ENCODE measurements around the gene YBEY.

DNA sequence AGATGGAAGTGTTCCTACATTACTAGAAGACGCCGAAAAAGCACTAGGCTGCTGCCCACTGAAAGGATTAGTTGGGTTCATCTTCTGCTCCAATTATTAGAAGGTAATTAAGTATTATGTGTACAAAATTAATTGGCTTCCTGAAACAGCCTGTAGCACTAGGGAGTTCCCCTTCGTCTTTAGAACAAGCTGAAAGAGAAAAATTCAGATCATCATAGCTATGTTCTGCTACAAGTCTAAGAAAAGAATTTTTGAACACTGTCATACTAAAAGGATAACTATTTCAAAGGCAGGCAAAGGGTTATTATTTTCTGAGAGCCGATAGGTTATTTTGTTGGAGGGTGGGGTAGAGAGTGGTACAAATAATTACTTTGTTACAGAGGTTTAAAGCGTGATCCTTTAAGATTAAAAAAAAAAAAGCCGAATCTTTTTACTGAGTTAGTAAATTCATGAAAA lies 908 bp upstream of the YBEY start, which contains the start of gene MCM3AP:
- TF ChIP-seq, protein P1, sequence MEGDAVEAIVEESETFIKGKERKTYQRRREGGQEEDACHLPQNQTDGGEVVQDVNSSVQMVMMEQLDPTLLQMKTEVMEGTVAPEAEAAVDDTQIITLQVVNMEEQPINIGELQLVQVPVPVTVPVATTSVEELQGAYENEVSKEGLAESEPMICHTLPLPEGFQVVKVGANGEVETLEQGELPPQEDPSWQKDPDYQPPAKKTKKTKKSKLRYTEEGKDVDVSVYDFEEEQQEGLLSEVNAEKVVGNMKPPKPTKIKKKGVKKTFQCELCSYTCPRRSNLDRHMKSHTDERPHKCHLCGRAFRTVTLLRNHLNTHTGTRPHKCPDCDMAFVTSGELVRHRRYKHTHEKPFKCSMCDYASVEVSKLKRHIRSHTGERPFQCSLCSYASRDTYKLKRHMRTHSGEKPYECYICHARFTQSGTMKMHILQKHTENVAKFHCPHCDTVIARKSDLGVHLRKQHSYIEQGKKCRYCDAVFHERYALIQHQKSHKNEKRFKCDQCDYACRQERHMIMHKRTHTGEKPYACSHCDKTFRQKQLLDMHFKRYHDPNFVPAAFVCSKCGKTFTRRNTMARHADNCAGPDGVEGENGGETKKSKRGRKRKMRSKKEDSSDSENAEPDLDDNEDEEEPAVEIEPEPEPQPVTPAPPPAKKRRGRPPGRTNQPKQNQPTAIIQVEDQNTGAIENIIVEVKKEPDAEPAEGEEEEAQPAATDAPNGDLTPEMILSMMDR (IDR thresholded peaks at IDR 0.05; ENCODE audit: insufficient read depth, low read length, poor library complexity, severe bottlenecking), result no peak
- TF ChIP-seq EZH2phosphoT487 (conservative IDR thresholded peaks at IDR 0.05; ENCODE audit: low read length), result no peak
